Measurements from ENCODE around the gene DLGAP4.

Gene DLGAP4

GRCh38 chr20:36268440-36269342 is 37.4 kb upstream of the DLGAP4 start:
- no peaks in the 10 kb centered on the region for H3K9me3 ChIP-seq (ENCODE audit: insufficient read depth, low read depth, low read length)
- H3K4me1 ChIP-seq (ENCODE audit: insufficient read depth, low read length): 0 out of 2 replicates have a peak, but pooled peaks cover 2% of the 10 kb centered on the region
- no peak overlapping the region for H3K9ac ChIP-seq (ENCODE audit: low read depth, low read length)
- H3K27ac ChIP-seq (ENCODE audit: low read depth, low read length): no peak overlapping the region
- no peaks in the 10 kb centered on the region for H3K36me3 ChIP-seq (ENCODE audit: insufficient read depth, low read length)
- 74% methylated on average over 9 of the region's 10 CpGs for WGBS
- no peaks in the 10 kb centered on the region for H3K27me3 ChIP-seq (ENCODE audit: insufficient read depth, low read length)
- H3K4me3 ChIP-seq (ENCODE audit: low read length): no peak overlapping the region

GRCh38 chr20:36269507-36269906 is 36.6 kb upstream of the DLGAP4 start:
- WGBS: 97% methylated on average over 2 of the region's 2 CpGs
- Histone ChIP-seq H3K36me3 (ENCODE audit: insufficient read depth, low read length) (no peaks in the 10 kb centered on the region), H3K4me1 (ENCODE audit: insufficient read depth, low read length) (0 out of 2 replicates have a peak, but pooled peaks cover 2% of the 10 kb centered on the region), H3K27me3 (ENCODE audit: insufficient read depth, low read length) (no peaks in the 10 kb centered on the region), H3K4me3 (ENCODE audit: low read length) (no peak overlapping the region), H3K9me3 (ENCODE audit: insufficient read depth, low read depth, low read length) (no peaks in the 10 kb centered on the region), H3K27ac (ENCODE audit: low read depth, low read length) (no peak overlapping the region), H3K9ac (ENCODE audit: low read depth, low read length) (no peak overlapping the region)

- Histone ChIP-seq H3K9me3 (ENCODE audit: insufficient read depth, low read depth, low read length) (no peaks in the 10 kb centered on the region), H3K36me3 (ENCODE audit: insufficient read depth, low read length) (no peaks in the 10 kb centered on the region), H3K4me1 (ENCODE audit: insufficient read depth, low read length) (0 out of 2 replicates have a peak, but pooled peaks cover 2% of the 10 kb centered on the region), H3K4me3 (ENCODE audit: low read length) (no peak overlapping the region), H3K9ac (ENCODE audit: low read depth, low read length) (no peak overlapping the region), H3K27ac (ENCODE audit: low read depth, low read length) (no peak overlapping the region), H3K27me3 (ENCODE audit: insufficient read depth, low read length) (no peaks in the 10 kb centered on the region)
- WGBS: 91% methylated on average over 20 of the region's 20 CpGs
Measured at GRCh38 chr20:36270744-36271638, 35.1 kb upstream of the DLGAP4 start.

GRCh38 chr20:36271639-36272546 is 34.2 kb upstream of the DLGAP4 start:
- Histone ChIP-seq H3K27ac (ENCODE audit: low read depth, low read length) (no peak overlapping the region), H3K4me1 (ENCODE audit: insufficient read depth, low read length) (0 out of 2 replicates have a peak, but pooled peaks cover 2% of the 10 kb centered on the region), H3K36me3 (ENCODE audit: insufficient read depth, low read length) (no peaks in the 10 kb centered on the region), H3K9ac (ENCODE audit: low read depth, low read length) (no peak overlapping the region), H3K4me3 (ENCODE audit: low read length) (no peak overlapping the region), H3K9me3 (ENCODE audit: insufficient read depth, low read depth, low read length) (no peaks in the 10 kb centered on the region), H3K27me3 (ENCODE audit: insufficient read depth, low read length) (no peaks in the 10 kb centered on the region)
- WGBS: 92% methylated on average over 21 of the region's 21 CpGs

GRCh38 chr20:36272547-36273220 is 33.5 kb upstream of the DLGAP4 start:
- H3K27ac ChIP-seq (ENCODE audit: low read depth, low read length): no peak overlapping the region
- H3K36me3 ChIP-seq (ENCODE audit: insufficient read depth, low read length): no peaks in the 10 kb centered on the region
- H3K9me3 ChIP-seq (ENCODE audit: insufficient read depth, low read depth, low read length): no peaks in the 10 kb centered on the region
- WGBS: 91% methylated on average over 10 of the region's 12 CpGs
- H3K4me3 ChIP-seq (ENCODE audit: low read length): no peak overlapping the region
- H3K9ac ChIP-seq (ENCODE audit: low read depth, low read length): no peak overlapping the region
- H3K4me1 ChIP-seq (ENCODE audit: insufficient read depth, low read length): 0 out of 2 replicates have a peak, but pooled peaks cover 2% of the 10 kb centered on the region
- H3K27me3 ChIP-seq (ENCODE audit: insufficient read depth, low read length): no peaks in the 10 kb centered on the region

- H3K27me3 ChIP-seq (ENCODE audit: insufficient read depth, low read length): no peaks in the 10 kb centered on the region
- H3K36me3 ChIP-seq (ENCODE audit: insufficient read depth, low read length): no peaks in the 10 kb centered on the region
- WGBS: 85% methylated on average over 12 of the region's 12 CpGs
- 0 out of 2 replicates have a peak, but pooled peaks cover 2% of the 10 kb centered on the region for H3K4me1 ChIP-seq (ENCODE audit: insufficient read depth, low read length)
- H3K4me3 ChIP-seq (ENCODE audit: low read length): no peak overlapping the region
- no peaks in the 10 kb centered on the region for H3K9me3 ChIP-seq (ENCODE audit: insufficient read depth, low read depth, low read length)
- H3K9ac ChIP-seq (ENCODE audit: low read depth, low read length): no peak overlapping the region
- no peak overlapping the region for H3K27ac ChIP-seq (ENCODE audit: low read depth, low read length)
Measured at GRCh38 chr20:36273414-36274180, 32.5 kb upstream of the DLGAP4 start.

- no peaks in the 10 kb centered on the region for H3K4me1 ChIP-seq (ENCODE audit: insufficient read depth, low read length)
- no peaks in the 10 kb centered on the region for H3K27me3 ChIP-seq (ENCODE audit: insufficient read depth, low read length)
- no peaks in the 10 kb centered on the region for H3K36me3 ChIP-seq (ENCODE audit: insufficient read depth, low read length)
- no peaks in the 10 kb centered on the region for H3K9me3 ChIP-seq (ENCODE audit: insufficient read depth, low read depth, low read length)
- no peak overlapping the region for H3K9ac ChIP-seq (ENCODE audit: low read depth, low read length)
- 71% methylated on average over 19 of the region's 20 CpGs for WGBS
- no peak overlapping the region for H3K4me3 ChIP-seq (ENCODE audit: low read length)
- no peak overlapping the region for H3K27ac ChIP-seq (ENCODE audit: low read depth, low read length)
Measured at GRCh38 chr20:36274181-36274841, 31.8 kb upstream of the DLGAP4 start.

- WGBS: 88% methylated on average over 5 of the region's 5 CpGs
- H3K27me3 ChIP-seq (ENCODE audit: insufficient read depth, low read length): no peaks in the 10 kb centered on the region
Measured at GRCh38 chr20:36275011-36275410, 31.1 kb upstream of the DLGAP4 start.

GRCh38 chr20:36275441-36276189 is 30.5 kb upstream of the DLGAP4 start:
- no peak overlapping the region for H3K27ac ChIP-seq (ENCODE audit: low read depth, low read length)
- WGBS: 91% methylated on average over 12 of the region's 12 CpGs

More at GRCh38 chr20:36275011-36275410, 31.1 kb upstream of the DLGAP4 start:
- no peak overlapping the region for H3K4me3 ChIP-seq (ENCODE audit: low read length)
- H3K36me3 ChIP-seq (ENCODE audit: insufficient read depth, low read length): no peaks in the 10 kb centered on the region
- no peak overlapping the region for H3K9ac ChIP-seq (ENCODE audit: low read depth, low read length)
- no peaks in the 10 kb centered on the region for H3K4me1 ChIP-seq (ENCODE audit: insufficient read depth, low read length)
- no peaks in the 10 kb centered on the region for H3K9me3 ChIP-seq (ENCODE audit: insufficient read depth, low read depth, low read length)
- H3K27ac ChIP-seq (ENCODE audit: low read depth, low read length): no peak overlapping the region

More at GRCh38 chr20:36275441-36276189, 30.5 kb upstream of the DLGAP4 start:
- Histone ChIP-seq H3K4me1 (ENCODE audit: insufficient read depth, low read length) (no peaks in the 10 kb centered on the region), H3K27me3 (ENCODE audit: insufficient read depth, low read length) (no peaks in the 10 kb centered on the region), H3K9ac (ENCODE audit: low read depth, low read length) (no peak overlapping the region), H3K36me3 (ENCODE audit: insufficient read depth, low read length) (no peaks in the 10 kb centered on the region), H3K9me3 (ENCODE audit: insufficient read depth, low read depth, low read length) (no peaks in the 10 kb centered on the region), H3K4me3 (ENCODE audit: low read length) (no peak overlapping the region)
